ENCODE measurements around the gene TKTL1.

GRCh38 chrX:154309041-154309775, 13.6 kb downstream of the TKTL1 start:
- TF ChIP-seq CTCF (IDR thresholded peaks at IDR 0.05; ENCODE audit: insufficient read depth, low read length, poor library complexity, severe bottlenecking) (no peak), EZH2phosphoT487 (conservative IDR thresholded peaks at IDR 0.05; ENCODE audit: low read length) (no peak)
